Progenitor cell of endocrine pancreas (in vitro differentiated cells): Measurements from ENCODE around the gene TOPAZ1. TPM values are rescaled to one million over a fixed set of nuclear protein-coding genes. Genes with fewer than 3 reads are reported as not detected.
"Not testable (repeated sequence)": the region's sequence is repeated elsewhere in the genome, so short reads cannot be mapped to it uniquely, and the experiment has no call there.

Source experiments
- DNase-seq: peaks from one replicate; pipeline ENCODE4 v3.0.0; 2021; ENCODE audit warnings: low spot score; ENCODE audit not compliant: unreplicated experiment
- H3K27ac Mint-ChIP-seq: 2 replicates; pipeline ENCODE4 v1.8.0; 2021; ENCODE audit warnings: mild to moderate bottlenecking, moderate library complexity, mixed read lengths
- H3K27me3 Mint-ChIP-seq: 2 replicates; pipeline ENCODE4 v1.8.0; 2021; ENCODE audit warnings: mixed read lengths
- H3K36me3 Mint-ChIP-seq: 2 replicates; pipeline ENCODE4 v1.8.0; 2022; ENCODE audit warnings: mixed read lengths; ENCODE audit not compliant: insufficient read depth
- H3K4me1 Mint-ChIP-seq: 2 replicates; pipeline ENCODE4 v1.8.0; 2021; ENCODE audit warnings: low read depth, mixed read lengths
- H3K4me3 Mint-ChIP-seq: 2 replicates; pipeline ENCODE4 v1.8.0; 2021; ENCODE audit warnings: low read depth, mild to moderate bottlenecking, moderate library complexity, mixed read lengths
- H3K9me3 Mint-ChIP-seq: 2 replicates; pipeline ENCODE4 v1.8.0; 2021; ENCODE audit warnings: low read depth, mixed read lengths
- total RNA-seq: library from RNA; stranded (reverse); gene quantifications from 2 replicates; pipeline ENCODE4 v1.2.1, GENCODE V29; 2021
- TF ChIP-seq, protein P1 (sequence below): fragments of 200-600 bp; sonication (generic); IDR thresholded peaks from one replicate; pipeline ENCODE4 v1.5.0; 2021; ENCODE audit warnings: antibody characterized with exemption, mild to moderate bottlenecking; ENCODE audit not compliant: unreplicated experiment

The TOPAZ1 gene
- total RNA-seq, 1 donor from 2014 or later = not detected

- Mint-ChIP-seq H3K27ac (peak overlapping the region; percentile 99), H3K4me3 (peak overlapping the region; percentile 94), H3K36me3 (peaks cover 1% of the 10 kb centered on the region), H3K4me1 (peaks cover 20% of the 10 kb centered on the region), H3K27me3 (no peaks in the 10 kb centered on the region), H3K9me3 (no peaks in the 10 kb centered on the region)
- TF ChIP-seq, protein P1, sequence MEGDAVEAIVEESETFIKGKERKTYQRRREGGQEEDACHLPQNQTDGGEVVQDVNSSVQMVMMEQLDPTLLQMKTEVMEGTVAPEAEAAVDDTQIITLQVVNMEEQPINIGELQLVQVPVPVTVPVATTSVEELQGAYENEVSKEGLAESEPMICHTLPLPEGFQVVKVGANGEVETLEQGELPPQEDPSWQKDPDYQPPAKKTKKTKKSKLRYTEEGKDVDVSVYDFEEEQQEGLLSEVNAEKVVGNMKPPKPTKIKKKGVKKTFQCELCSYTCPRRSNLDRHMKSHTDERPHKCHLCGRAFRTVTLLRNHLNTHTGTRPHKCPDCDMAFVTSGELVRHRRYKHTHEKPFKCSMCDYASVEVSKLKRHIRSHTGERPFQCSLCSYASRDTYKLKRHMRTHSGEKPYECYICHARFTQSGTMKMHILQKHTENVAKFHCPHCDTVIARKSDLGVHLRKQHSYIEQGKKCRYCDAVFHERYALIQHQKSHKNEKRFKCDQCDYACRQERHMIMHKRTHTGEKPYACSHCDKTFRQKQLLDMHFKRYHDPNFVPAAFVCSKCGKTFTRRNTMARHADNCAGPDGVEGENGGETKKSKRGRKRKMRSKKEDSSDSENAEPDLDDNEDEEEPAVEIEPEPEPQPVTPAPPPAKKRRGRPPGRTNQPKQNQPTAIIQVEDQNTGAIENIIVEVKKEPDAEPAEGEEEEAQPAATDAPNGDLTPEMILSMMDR = no peak
- DNase-seq = no peak
Measured at GRCh38 chr3:44339181-44340057, 97.7 kb downstream of the TOPAZ1 start.

DNA sequence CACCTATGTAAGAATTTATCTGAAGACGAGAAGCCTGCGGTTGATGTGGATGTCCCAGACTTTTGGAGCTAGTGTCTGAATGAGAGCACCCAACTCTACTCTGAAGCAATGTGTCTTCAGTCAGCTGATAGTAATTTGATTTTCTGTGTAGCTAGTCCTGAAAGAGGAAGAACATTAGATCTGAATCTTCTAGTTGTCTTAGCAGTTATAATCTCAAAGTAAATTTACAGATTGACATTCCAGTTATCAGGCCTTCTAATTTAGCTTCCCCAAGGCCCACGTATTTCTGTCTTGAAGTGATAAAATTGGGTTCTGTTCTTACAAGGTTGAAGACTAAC is 98.3 kb downstream of the TOPAZ1 start:
- H3K4me1 Mint-ChIP-seq = peaks cover 23% of the 10 kb centered on the region
- H3K27ac Mint-ChIP-seq = peak overlapping the region; percentile 99

DNA sequence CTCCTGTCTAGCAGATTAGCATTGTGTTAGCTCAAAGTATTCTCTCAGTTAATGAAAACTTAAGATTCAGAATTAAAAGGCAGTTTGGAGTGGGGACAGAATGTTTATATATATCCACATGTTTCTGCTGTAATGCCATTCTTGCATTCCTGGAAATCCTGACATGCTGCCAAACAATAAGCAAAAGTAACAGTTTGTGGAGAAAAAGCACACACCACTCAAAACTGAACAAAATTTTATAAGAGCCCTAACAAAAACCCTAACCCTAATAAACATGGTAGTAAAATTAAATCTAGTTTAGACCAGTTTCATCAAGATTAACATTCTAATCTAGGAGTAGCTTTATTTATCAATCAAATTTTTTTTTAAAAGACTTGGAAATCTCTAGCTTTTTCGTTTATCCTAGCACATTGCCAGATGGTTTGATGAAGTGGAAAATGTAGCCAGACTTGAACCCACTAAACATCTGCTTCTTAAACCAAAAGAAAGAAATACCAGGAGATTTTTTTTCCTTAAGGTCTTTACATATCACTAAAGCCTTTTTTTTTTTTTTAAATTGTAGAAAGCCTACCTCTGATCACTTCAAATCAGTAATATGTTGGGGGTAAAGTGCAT is 100.6 kb downstream of the TOPAZ1 start:
- peaks cover 5% of the 10 kb centered on the region for H3K36me3 Mint-ChIP-seq
- no peaks in the 10 kb centered on the region for H3K9me3 Mint-ChIP-seq
- no peak overlapping the region for H3K27ac Mint-ChIP-seq
- H3K4me3 Mint-ChIP-seq = no peak overlapping the region
- H3K27me3 Mint-ChIP-seq = no peaks in the 10 kb centered on the region
- no peak for DNase-seq
- H3K4me1 Mint-ChIP-seq = peaks cover 19% of the 10 kb centered on the region
- TF ChIP-seq, protein P1 = no peak

More for the DNA sequence above, 98.3 kb downstream of the TOPAZ1 start:
- no peak for DNase-seq
- TF ChIP-seq, protein P1 = no peak
- no peaks in the 10 kb centered on the region for H3K27me3 Mint-ChIP-seq
- H3K9me3 Mint-ChIP-seq = no peaks in the 10 kb centered on the region
- H3K36me3 Mint-ChIP-seq = peaks cover 5% of the 10 kb centered on the region
- H3K4me3 Mint-ChIP-seq = peak overlapping the region; percentile 94

DNA sequence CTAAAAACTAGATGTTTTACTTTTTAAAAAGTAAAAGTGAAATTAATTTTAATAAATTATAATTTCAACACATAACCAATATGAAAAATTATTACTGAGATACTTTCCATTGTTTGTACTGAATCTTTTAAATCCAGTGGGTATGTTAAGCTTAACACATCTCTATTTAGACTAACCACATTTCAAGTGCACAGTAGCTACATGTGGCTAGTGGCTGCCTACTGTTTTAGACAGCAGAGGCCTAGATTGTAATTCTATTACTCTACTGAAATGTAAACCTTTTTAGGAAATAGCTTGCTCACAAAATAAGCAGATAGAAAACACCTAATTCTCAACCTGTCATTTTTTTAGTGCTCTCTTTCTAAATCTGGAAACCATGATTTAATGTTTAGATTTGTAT is 101.7 kb downstream of the TOPAZ1 start:
- H3K9me3 Mint-ChIP-seq = no peaks in the 10 kb centered on the region
- TF ChIP-seq, protein P1 = no peak
- H3K27ac Mint-ChIP-seq = no peak overlapping the region
- H3K4me3 Mint-ChIP-seq = no peak overlapping the region
- H3K27me3 Mint-ChIP-seq = no peaks in the 10 kb centered on the region
- peaks cover 5% of the 10 kb centered on the region for H3K36me3 Mint-ChIP-seq
- DNase-seq = no peak
- H3K4me1 Mint-ChIP-seq = peaks cover 15% of the 10 kb centered on the region

DNA sequence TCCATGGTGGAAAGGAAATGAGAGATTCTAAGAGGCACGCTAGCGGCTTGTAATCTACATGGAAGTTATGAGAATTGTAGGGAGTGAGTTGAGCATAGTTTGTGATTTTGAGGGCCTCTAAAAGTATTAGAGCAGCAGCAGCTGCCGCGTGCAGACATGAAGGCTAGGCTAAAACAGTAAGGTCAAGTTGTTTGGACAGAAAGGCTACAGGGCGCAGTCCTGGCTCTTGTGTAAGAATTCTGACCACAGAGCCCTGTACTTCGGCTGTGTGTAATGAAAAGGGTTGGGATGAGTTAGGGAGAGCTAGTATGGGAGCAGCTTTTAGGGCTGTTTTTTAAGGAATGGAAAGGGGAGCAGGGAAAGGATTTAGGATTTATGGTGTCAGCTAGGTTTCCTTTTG is 104.9 kb downstream of the TOPAZ1 start:
- peaks cover 10% of the 10 kb centered on the region for H3K36me3 Mint-ChIP-seq
- not testable (repeated sequence) for H3K27ac Mint-ChIP-seq, H3K4me3 Mint-ChIP-seq, DNase-seq, H3K27me3 Mint-ChIP-seq, H3K9me3 Mint-ChIP-seq
- H3K4me1 Mint-ChIP-seq = peaks cover 21% of the 10 kb centered on the region

DNA sequence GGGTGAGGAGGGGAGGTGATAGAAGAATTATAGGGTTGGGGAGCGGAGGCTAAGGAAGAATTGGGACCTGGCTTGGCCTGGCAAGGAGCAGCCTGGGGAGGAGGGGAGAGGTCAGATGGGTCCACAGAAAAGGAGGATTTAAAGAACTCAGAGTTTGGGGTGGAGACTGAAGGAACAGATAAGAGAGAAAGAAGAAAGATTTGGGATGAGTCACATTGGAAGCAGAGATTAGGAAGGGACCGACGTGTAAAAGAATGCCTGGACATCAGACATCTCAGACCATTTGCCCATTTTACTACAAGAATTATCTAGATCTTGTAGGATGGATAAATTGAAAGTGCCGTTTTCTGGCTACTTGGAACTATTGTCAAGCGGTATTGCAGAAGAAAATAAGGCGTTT is 107.3 kb downstream of the TOPAZ1 start:
- peaks cover 14% of the 10 kb centered on the region for H3K9me3 Mint-ChIP-seq
- no peaks in the 10 kb centered on the region for H3K27me3 Mint-ChIP-seq
- H3K4me3 Mint-ChIP-seq = no peak overlapping the region
- peaks cover 24% of the 10 kb centered on the region for H3K4me1 Mint-ChIP-seq
- no peak overlapping the region for H3K27ac Mint-ChIP-seq
- TF ChIP-seq, protein P1 = no peak
- peaks cover 23% of the 10 kb centered on the region for H3K36me3 Mint-ChIP-seq
- no peak for DNase-seq
